ENCODE measurements around the gene SLC41A3.

DNA sequence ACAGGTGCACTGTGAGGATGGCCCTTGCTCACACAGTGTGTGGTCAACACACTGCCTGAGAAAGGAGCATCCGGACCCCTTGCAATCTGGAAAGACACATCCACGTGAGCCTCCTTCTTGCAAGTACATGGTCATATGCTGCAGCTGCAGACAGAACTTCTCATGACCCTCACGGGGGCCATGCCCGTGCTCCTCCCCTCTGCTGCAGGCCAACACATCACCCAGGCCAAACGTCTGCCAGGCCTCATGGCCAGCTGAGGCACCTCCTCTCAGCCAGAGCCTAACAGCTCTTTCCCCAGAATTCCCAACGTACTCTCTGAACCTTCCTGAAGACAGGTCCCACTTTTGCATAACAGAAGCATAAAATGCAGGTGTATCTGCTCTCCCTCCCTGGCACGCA lies 25.3 kb downstream of the SLC41A3 start:
- TF ChIP-seq EZH2 (IDR thresholded peaks at IDR 0.05; ENCODE audit: low read length, missing control alignments), result no peak
- TF ChIP-seq, protein P1, sequence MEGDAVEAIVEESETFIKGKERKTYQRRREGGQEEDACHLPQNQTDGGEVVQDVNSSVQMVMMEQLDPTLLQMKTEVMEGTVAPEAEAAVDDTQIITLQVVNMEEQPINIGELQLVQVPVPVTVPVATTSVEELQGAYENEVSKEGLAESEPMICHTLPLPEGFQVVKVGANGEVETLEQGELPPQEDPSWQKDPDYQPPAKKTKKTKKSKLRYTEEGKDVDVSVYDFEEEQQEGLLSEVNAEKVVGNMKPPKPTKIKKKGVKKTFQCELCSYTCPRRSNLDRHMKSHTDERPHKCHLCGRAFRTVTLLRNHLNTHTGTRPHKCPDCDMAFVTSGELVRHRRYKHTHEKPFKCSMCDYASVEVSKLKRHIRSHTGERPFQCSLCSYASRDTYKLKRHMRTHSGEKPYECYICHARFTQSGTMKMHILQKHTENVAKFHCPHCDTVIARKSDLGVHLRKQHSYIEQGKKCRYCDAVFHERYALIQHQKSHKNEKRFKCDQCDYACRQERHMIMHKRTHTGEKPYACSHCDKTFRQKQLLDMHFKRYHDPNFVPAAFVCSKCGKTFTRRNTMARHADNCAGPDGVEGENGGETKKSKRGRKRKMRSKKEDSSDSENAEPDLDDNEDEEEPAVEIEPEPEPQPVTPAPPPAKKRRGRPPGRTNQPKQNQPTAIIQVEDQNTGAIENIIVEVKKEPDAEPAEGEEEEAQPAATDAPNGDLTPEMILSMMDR (conservative IDR thresholded peaks at IDR 0.05 in 1 of 2, IDR thresholded peaks at IDR 0.05 in 1 of 2; ENCODE audit: low read depth in 1 of 2, low read length in 2 of 2), result no peak
